HEK293T (cell line): ENCODE data around the gene SIK3.
A peak's percentile ranks its signal among the peaks of the same experiment; 100 is the strongest.

Experiments
- CTCF ChIA-PET: fragments of 350-600 bp; formaldehyde crosslinking; extraction: SDS; loops from one replicate; lab custom pipeline; 2021; ENCODE audit warnings: antibody characterized with exemption, inconsistent platforms; lab: Yijun Ruan, JAX
- POLR2A ChIA-PET: fragments of 350-600 bp; formaldehyde crosslinking; extraction: SDS; loops from one replicate; lab custom pipeline; 2020; ENCODE audit warnings: antibody characterized with exemption, inconsistent platforms; lab: Yijun Ruan, JAX
- DNase-seq: peaks from one replicate; pipeline ENCODE4 v3.0.0; 2012; ENCODE audit warnings: mixed read lengths; ENCODE audit errors: extremely low spot score
- ARNT ChIP-seq: fragments of 450-650 bp; IDR thresholded peaks from 2 replicates; pipeline ENCODE4 v1.6.1; 2017; ENCODE audit warnings: mild to moderate bottlenecking
- BHLHE40 ChIP-seq: fragments of 450-650 bp; IDR thresholded peaks from 2 replicates; pipeline ENCODE4 v1.6.1; 2016; ENCODE audit warnings: mild to moderate bottlenecking, moderate library complexity, borderline replicate concordance
- CTBP1 ChIP-seq: fragments of 450-650 bp; IDR thresholded peaks from 2 replicates; pipeline ENCODE4 v1.6.1; 2016; ENCODE audit warnings: borderline replicate concordance
- ELF4 ChIP-seq: fragments of 450-650 bp; IDR thresholded peaks from 2 replicates; pipeline ENCODE4 v1.6.1; 2017; ENCODE audit warnings: antibody characterized with exemption
- FOXA1 ChIP-seq: fragments of 450-650 bp; IDR thresholded peaks from 2 replicates; pipeline ENCODE4 v1.6.1; 2016; ENCODE audit warnings: mild to moderate bottlenecking
- FOXK2 ChIP-seq: fragments of 450-650 bp; IDR thresholded peaks from 2 replicates; pipeline ENCODE4 v1.6.1; 2016; ENCODE audit warnings: mild to moderate bottlenecking
- FOXM1 ChIP-seq: fragments of 450-650 bp; IDR thresholded peaks from 2 replicates; pipeline ENCODE4 v1.6.1; 2017; ENCODE audit warnings: mild to moderate bottlenecking, borderline replicate concordance
- HDGF ChIP-seq: fragments of 450-650 bp; IDR thresholded peaks from 2 replicates; pipeline ENCODE4 v1.6.1; 2017; ENCODE audit warnings: antibody characterized with exemption, borderline replicate concordance
- L3MBTL2 ChIP-seq: fragments of 450-650 bp; conservative IDR thresholded peaks from 2 replicates; pipeline ENCODE4 v1.6.1; 2016; ENCODE audit warnings: mild to moderate bottlenecking
- LEF1 ChIP-seq: fragments of 450-650 bp; IDR thresholded peaks from 2 replicates; pipeline ENCODE4 v1.6.1; 2017; ENCODE audit warnings: mild to moderate bottlenecking, borderline replicate concordance
- NFRKB ChIP-seq: fragments of 450-650 bp; IDR thresholded peaks from 2 replicates; pipeline ENCODE4 v1.6.1; 2016; ENCODE audit warnings: mild to moderate bottlenecking, moderate library complexity
- PKNOX1 ChIP-seq: fragments of 450-650 bp; IDR thresholded peaks from 2 replicates; pipeline ENCODE4 v1.6.1; 2016
- SP1 ChIP-seq: fragments of 450-650 bp; IDR thresholded peaks from 2 replicates; pipeline ENCODE4 v1.6.1; 2017
- SUZ12 ChIP-seq: fragments of 450-650 bp; IDR thresholded peaks from 2 replicates; pipeline ENCODE4 v1.6.1; 2016; ENCODE audit warnings: mild to moderate bottlenecking
- TARDBP ChIP-seq: fragments of 450-650 bp; IDR thresholded peaks from 2 replicates; pipeline ENCODE4 v1.6.1; 2016
- ZNF384 ChIP-seq: fragments of 450-650 bp; IDR thresholded peaks from 2 replicates; pipeline ENCODE4 v1.6.1; 2016

The SIK3 gene

DNA sequence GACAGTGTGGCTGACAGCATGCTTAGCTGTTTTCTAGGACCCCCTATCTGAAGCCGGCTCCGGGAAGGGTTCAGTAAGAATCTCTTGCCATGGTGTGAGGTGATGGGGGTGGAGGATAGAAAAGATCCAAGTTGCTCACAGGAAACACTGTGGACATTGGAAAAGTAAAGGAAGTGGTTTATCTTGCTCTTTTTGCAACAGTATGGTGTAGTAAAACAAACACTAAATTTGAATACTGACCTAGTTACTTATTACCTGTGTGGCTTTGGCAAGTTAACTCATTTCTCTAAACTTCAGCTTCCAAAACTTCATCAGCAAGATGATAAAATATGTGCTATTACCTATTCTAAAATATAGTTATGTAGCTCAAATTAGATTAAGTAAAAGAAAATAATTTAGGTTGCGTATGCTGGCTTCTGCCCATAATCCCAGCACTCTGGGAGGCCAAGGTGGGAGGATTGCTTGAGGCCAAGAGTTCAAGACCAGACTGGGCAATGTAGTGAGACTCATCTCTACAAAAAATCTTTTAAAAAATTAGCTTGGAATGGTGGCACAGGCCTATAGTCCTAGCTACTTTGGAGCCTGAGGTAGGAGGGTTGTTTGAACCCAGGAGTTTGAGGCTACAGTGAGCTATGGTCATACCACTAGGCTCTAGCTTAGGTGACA lies 209.2 kb downstream of the SIK3 start:
- TF ChIP-seq CTBP1 (no peak), ARNT (no peak), BHLHE40 (no peak), FOXM1 (no peak), FOXK2 (no peak)
- DNase-seq, result no peak
- ChIA-PET CTCF (interaction anchor here (0.8 to 1.2 kb wide), 2 partner anchors 9 to 53 kb away, joined by 6 to 7 read pairs; no protein-coding TSS in a partner anchor), POLR2A (no interaction called here)

DNA sequence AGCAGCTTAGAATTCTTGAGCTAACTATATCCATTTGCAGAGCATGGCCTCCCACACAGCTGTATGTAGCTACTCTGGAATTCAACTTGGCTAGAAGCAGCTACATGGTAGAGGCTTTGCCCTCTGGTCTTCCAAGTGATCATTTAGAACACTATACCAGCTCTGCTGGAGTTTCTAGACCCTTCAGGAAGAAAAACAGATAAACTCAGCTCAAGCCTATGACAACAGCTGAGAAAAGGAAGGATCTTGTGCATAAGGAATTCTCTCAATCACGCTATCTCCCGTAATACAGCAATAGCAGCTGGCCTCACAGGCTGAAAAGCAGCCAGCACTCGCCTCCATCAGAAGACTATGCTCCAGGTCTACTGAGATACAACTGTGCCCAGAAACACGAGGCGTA lies 210.2 kb downstream of the SIK3 start:
- ChIA-PET CTCF (interaction anchor here (1.2 kb wide), 1 partner anchor 52 kb away, joined by 6 read pairs; no protein-coding TSS in a partner anchor), POLR2A (no interaction called here)
- TF ChIP-seq FOXK2, result no peak
- no peak for TF ChIP-seq ARNT
- TF ChIP-seq TARDBP, result no peak
- TF ChIP-seq CTBP1, result no peak
- no peak for TF ChIP-seq ZNF384
- no peak for TF ChIP-seq HDGF
- TF ChIP-seq FOXA1, result no peak
- no peak for TF ChIP-seq LEF1
- no peak for TF ChIP-seq FOXM1
- no peak for TF ChIP-seq PKNOX1
- TF ChIP-seq SUZ12, result no peak
- TF ChIP-seq NFRKB, result no peak
- no peak for TF ChIP-seq SP1
- no peak for TF ChIP-seq ELF4
- no peak for TF ChIP-seq BHLHE40
- TF ChIP-seq L3MBTL2, result no peak
- no peak for DNase-seq

GRCh38 chr11:116885951-116886655 lies 212.1 kb downstream of the SIK3 start:
- TF ChIP-seq L3MBTL2, result no peak
- ChIA-PET CTCF (no interaction called here), POLR2A (no interaction called here)
- no peak for DNase-seq

DNA sequence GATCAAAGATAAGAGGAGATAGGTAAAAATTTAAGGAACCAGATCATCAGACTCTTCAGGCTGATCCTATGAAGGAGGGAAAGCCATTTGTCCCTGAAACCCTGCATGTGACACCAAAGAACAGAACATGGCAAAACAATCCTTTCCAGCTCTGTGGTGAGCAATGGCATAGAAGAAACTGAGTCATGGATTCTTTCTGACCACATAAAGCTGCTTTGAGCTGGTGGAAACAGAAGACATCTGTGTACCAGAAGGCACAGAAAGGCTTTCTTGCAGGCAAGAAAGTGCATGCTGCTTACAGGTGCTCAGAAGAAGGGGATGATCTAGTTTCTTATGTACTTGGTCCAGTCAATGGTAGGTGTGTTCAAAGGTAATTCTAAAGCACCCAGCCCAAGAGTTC lies 215.8 kb downstream of the SIK3 start:
- CTCF ChIA-PET, result no interaction called here
- TF ChIP-seq TARDBP (no peak), SUZ12 (no peak), CTBP1 (no peak), NFRKB (no peak), PKNOX1 (no peak), FOXK2 (no peak), ZNF384 (no peak), ELF4 (no peak), FOXM1 (no peak)
- POLR2A ChIA-PET, result no interaction called here
- DNase-seq, result no peak

DNA sequence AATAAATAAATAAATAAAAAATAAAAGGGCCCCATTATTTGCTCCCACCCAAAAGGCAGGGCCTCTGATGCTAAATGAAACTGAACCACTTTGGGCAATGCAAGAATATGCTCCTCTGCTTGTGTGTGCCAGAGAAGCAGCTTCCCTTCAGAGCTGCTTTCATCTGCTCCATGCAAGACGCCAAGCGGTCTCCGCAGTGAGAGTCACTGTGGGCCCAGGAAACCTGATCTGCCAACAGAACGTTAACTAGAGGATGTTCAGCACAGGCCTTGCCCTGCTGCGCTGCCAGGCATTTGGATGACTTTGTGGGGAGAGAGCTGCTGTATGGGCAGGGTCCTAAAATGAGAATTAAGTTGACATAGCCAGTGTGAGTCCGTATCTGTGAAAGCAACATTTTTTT lies 217.1 kb downstream of the SIK3 start:
- TF ChIP-seq LEF1 (no peak), ZNF384 (no peak), HDGF (no peak), CTBP1 (no peak)
- POLR2A ChIA-PET, result interaction anchor here (1.3 kb wide), 1 partner anchor 93 kb away, joined by 3 read pairs; the partner anchor contains the start of gene ZPR1
- CTCF ChIA-PET, result interaction anchor here (0.6 kb wide), 1 partner anchor 341 kb away, joined by 6 read pairs; no protein-coding TSS in a partner anchor
- no peak for DNase-seq

DNA sequence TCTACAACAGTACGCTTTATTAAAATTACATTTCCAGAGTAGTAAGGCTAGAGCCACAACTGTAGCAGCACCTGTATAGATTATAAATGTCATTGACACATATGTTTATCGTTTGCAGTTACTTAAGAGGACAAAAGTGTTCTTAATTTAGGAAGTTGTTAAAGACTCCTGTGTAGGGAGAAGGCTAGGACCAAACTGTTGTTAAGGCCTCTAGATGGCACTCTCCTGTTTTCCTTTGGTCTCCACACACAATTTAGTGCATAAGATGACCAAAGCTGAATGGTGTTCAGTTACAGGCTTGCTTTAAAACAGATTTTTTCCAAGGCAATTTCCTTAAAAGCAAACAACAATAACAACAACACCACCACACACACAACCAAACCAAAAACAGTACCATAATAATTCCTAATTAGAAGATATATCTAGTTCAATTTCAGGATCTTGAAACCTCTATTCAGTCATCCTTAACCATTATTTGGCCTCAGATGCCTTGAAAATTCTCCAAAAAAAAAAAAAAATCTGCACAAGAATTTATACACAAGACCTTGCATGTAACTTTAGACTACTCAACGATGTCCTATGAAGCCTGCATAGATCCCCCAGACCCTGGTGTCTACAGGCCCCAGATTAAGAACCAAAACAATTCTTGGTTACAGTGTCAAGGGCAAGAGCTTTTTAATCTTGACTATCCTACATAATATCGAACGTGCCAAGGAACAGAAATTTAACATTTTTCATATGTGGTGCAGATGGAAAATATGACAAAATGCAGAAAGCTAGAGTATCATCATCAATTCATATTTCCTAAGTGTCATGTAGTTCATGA lies 218.2 kb downstream of the SIK3 start:
- ChIA-PET POLR2A (interaction anchor here (1.3 kb wide), 1 partner anchor 92 kb away, joined by 3 read pairs; the partner anchor contains the start of gene ZPR1), CTCF (interaction anchor here (0.6 to 1.5 kb wide), 6 partner anchors 9 to 259 kb away, joined by 3 to 7 read pairs (median 4); no protein-coding TSS in a partner anchor)
- no peak for TF ChIP-seq FOXA1
- no peak for TF ChIP-seq NFRKB
- TF ChIP-seq FOXM1, result no peak
- DNase-seq, result peak; percentile 66

- no peak for DNase-seq
- CTCF ChIA-PET, result no interaction called here
- TF ChIP-seq LEF1 (no peak), BHLHE40 (no peak), SUZ12 (no peak), SP1 (no peak), FOXA1 (no peak), HDGF (no peak), NFRKB (no peak), L3MBTL2 (no peak), TARDBP (no peak), FOXM1 (no peak), CTBP1 (no peak), ELF4 (no peak), PKNOX1 (no peak)
- POLR2A ChIA-PET, result interaction anchor here (1.6 kb wide), 1 partner anchor 222 kb away, joined by 3 read pairs; no protein-coding TSS in a partner anchor
Measured at GRCh38 chr11:116876656-116877055, 221.6 kb downstream of the SIK3 start.
